Endometrial microvascular endothelial cells (primary cell): ENCODE measurements around the gene PHF19. TPM values are rescaled to one million over a fixed set of nuclear protein-coding genes. Genes with fewer than 3 reads are reported as not detected.

ENCODE experiments used
- in situ Hi-C: cut with HindIII; loops from 2 replicates; pipeline ENCODE4 v1.10.0; 2017; ENCODE audit warnings: low sequenced_read_pairs, low pct_unique_long_range_greater_than_20kb; ENCODE audit errors: inconsistent ontology term
- total RNA-seq: library from RNA; depleted of rRNA; stranded (reverse); fragments of >200 nt; gene quantifications from one replicate; pipeline ENCODE4 v1.2.3, GENCODE V29; 2015; ENCODE audit errors: inconsistent ontology term

The PHF19 gene
- total RNA-seq, 1 donor from 2014 or later: 114 TPM

GRCh38 chr9:120862452-120862851 is 14.5 kb downstream of the PHF19 start:
- in situ Hi-C loops: no loop called here

GRCh38 chr9:120861935-120862334 is 15.1 kb downstream of the PHF19 start:
- in situ Hi-C loops: no loop called here

- in situ Hi-C loops: no loop called here
Observed at GRCh38 chr9:120860083-120860482, 16.9 kb downstream of the PHF19 start.

GRCh38 chr9:120859361-120859760 is 17.6 kb downstream of the PHF19 start:
- in situ Hi-C loops: no loop called here

- in situ Hi-C loops: no loop called here
Observed at GRCh38 chr9:120857902-120858301, 19.1 kb downstream of the PHF19 start.

GRCh38 chr9:120857481-120857880 is 19.5 kb downstream of the PHF19 start:
- in situ Hi-C loops: no loop called here

- in situ Hi-C loops: no loop called here
Observed at GRCh38 chr9:120856700-120857099, 20.3 kb downstream of the PHF19 start.

GRCh38 chr9:120855827-120856670 is 20.9 kb downstream of the PHF19 start:
- in situ Hi-C loops: no loop called here

- in situ Hi-C loops: no loop called here
Observed at GRCh38 chr9:120854596-120855327, 22.2 kb downstream of the PHF19 start.

- in situ Hi-C loops: no loop called here
Observed at GRCh38 chr9:120853198-120853597, 23.8 kb downstream of the PHF19 start.

- in situ Hi-C loops: no loop called here
Observed at GRCh38 chr9:120852240-120853010, 24.6 kb downstream of the PHF19 start.

GRCh38 chr9:120851449-120851848 is 25.5 kb downstream of the PHF19 start:
- in situ Hi-C loops: no loop called here

GRCh38 chr9:120850315-120850714 is 26.7 kb downstream of the PHF19 start:
- in situ Hi-C loops: no loop called here

- in situ Hi-C loops: no loop called here
Observed at GRCh38 chr9:120846906-120847305, 30.1 kb downstream of the PHF19 start.

- in situ Hi-C loops: no loop called here
Observed at GRCh38 chr9:120846251-120846889, 30.6 kb downstream of the PHF19 start.

- in situ Hi-C loops: no loop called here
Observed at GRCh38 chr9:120845255-120845654, 31.7 kb downstream of the PHF19 start.

GRCh38 chr9:120842685-120843485 is 34.1 kb downstream of the PHF19 start, which contains the start of gene PSMD5:
TSS of gene PSMD5 (minus strand) at chr9:120842922. CDS start at chr9:120842909, 13 bp downstream.
- in situ Hi-C loops: no loop called here
